DMS79 (cell line): Measurements from ENCODE around the gene AGXT2.
"Not testable (repeated sequence)": the region's sequence is repeated elsewhere in the genome, so short reads cannot be mapped to it uniquely, and the experiment has no call there.

Source experiments
- DNase-seq: peaks from one replicate; lab custom pipeline; 2025; lab: John Stamatoyannopoulos, UW

AGXT2 gene

DNA sequence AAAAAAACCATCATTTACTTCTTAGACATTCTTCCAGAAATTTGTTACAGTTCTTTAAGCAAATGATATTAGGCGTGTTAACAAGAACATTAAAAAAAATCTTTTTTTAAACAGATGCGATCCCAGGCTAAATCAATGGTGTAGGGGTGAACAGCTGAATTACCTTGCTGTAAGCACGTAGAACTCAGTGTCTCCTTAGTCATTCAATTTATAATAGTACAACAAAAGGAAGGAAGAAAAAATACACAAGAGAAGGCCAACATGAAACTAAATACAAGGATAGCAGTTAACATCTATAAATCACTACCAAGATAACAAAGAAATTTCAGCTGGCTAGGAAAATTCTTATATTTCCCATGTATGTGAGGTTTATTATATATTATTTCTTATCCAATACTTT lies 35.4 kb downstream of the AGXT2 start:
- DNase-seq, result no peak

- DNase-seq, result no peak
These were observed 37.1 kb downstream of the AGXT2 start for GRCh38 chr5:35010676-35011075.

DNA sequence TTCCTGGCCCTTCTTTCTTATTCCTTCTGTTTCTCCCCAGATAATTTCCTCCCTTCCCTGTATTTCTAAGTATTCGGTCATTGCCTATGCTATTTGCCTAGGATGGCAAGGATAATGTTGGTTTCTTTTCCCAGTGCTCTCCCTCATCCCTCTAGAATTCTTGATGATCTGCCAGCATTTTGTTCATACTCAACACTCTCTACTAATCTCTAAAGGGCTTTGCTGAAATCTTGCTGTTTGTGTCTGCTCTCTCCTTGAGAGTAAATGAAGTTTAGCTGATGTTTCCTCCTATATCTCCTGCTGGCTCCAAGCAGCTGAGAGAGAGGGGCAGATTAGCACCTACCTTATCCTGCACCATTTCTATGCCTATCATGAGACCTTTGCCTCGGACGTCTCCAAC lies 38.1 kb downstream of the AGXT2 start:
- DNase-seq, result no peak

DNA sequence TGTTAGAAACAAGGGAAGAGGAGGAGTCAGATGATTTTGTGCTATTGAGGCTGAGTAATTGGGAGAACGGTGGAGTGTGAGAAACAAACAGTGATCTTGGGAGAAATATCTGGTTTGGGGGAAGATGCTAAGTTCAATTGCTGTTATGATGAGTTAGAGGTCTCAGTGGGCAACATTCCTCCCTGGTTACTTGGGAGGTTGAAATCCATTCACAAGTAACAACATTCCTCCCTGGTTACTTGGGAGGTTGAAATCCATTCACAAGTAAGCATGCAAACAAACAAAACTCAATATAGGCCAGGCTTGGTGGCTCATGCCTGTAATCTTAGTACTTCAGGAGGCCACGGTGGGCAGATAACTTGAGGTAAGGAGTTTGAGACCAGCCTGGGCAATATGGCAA lies 38.7 kb downstream of the AGXT2 start:
- DNase-seq, result no peak

- no peak for DNase-seq
These were observed 43.0 kb downstream of the AGXT2 start for GRCh38 chr5:35004771-35005170.

DNA sequence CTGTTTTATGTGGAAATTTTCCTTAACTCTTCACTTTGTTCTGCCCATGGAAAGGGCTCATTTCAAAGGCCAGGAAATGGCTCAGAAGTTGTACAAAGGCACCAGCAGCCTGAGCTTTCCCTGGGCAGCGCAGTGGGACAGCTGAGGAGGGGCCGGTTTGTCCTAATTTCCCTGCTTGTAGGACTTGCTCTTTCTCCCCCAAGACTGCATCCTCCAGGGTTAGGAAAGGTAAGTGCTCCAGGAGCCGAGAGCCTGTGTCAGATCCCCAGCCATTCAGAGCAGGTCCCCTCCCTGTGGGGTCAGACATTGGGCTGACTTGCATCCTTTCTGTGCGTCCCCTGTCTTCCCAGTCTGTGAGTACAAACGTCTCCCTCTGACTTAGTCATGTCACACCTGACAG lies 43.5 kb downstream of the AGXT2 start:
- DNase-seq, result no peak

DNA sequence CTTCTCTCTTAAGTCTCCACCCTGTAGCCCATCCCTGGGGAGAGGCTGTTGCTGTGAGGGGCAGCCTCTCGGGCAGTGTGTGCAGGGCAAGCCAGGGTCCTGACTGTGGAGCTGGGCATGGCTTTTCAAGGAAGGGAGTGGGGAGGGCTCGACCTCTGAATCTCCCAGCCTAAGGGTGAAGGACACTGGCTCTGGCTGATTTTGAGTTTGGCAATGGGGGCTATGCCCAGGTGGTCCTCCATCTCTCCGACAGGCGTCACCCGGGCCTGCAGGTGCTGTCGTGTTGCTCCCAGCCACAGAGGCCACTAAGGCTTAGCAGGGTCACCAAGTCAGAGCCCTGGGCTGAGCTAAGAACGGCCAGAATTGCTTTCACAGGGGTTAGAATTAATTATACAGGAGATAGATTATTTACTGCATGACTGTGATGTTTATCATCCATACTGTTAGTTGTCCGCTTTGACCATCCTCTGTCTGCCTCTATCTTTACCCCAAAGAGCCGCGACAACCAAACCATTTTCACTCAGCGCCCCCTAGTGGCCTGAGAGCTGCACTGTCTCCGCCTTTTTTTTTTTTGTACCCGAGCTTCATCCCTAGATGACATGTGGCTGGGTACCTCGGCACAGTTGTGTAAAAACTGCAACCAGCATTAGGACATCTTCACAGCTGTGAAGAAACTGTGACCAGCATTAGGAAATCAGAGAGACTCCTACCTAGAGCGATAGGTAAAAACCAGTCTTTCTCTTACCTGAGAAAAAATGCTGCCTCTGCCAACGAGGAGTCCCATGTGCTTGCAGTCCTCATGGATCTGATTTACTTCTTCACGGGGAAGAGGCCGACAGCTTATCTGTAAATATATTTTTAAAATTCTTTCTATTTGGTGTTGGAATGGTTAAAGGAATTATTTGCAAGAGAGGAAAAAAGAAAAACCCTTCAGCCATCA lies 44.5 kb downstream of the AGXT2 start:
- DNase-seq, result no peak

DNA sequence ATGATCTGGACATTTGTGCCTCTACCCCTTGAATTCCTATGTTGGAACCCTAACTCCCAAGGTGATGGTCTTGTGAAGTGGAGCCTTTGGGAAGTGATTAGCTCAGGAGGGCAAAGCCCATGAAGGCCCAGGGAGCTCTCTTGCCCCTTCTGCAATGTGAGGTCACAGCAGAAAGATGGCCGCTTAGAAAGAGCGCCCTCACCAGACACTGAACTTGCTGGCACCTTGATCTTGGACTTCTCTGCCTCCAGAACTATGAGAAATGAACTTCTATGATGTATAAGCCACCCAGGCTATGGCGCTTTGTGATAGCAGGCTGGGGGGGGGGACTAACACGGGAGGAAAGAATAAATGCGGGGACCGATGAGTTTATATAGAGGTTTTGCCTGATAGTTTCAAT lies 45.3 kb downstream of the AGXT2 start:
- DNase-seq, result no peak

GRCh38 chr5:35001842-35002241 lies 45.9 kb downstream of the AGXT2 start:
- no peak for DNase-seq

- DNase-seq, result peak; percentile 59
These were observed 49.5 kb downstream of the AGXT2 start for GRCh38 chr5:34998058-34998789.

GRCh38 chr5:34996261-34996660 lies 51.5 kb downstream of the AGXT2 start:
- no peak for DNase-seq

DNA sequence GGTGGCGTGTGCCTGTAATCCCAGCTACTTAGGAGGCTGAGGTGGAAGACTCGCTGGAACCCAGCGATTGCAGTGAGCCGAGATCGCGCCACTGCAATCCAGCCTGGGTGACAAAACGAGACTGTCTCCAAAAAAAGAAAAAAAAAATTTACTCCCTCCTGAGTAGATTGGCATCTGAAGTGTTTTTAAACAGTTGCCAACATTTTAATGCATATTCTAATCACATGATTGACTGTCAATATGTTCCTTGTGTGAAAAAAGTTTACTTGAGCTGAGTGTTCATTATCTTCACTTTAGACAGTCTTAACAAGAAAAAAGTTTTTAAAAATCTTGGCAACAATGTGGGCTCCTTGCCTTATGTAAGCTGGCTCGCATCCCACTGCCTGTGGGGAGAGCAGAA lies 53.8 kb downstream of the AGXT2 start:
- DNase-seq, result no peak

GRCh38 chr5:34991486-34992238 lies 56.1 kb downstream of the AGXT2 start:
- no peak for DNase-seq

DNA sequence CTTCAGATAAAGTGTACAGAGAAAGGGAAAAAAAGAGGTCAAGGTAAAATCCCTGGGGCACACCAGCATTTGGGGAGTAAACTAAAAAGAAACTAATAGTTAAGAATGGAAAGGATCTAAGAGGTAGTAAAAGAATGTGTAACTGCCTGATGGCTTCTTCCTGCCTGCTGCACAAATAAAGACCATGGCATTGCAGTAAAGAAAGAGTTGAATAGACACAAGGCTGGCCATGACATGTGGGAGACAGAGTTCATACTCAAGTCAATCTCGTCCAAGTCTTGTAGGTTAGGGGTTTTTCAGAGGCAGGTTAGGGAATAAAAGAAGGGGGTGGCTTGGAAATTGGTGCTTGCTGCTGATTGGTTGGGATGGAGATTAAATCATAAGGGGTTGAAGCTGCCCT lies 60.8 kb downstream of the AGXT2 start:
- no peak for DNase-seq

GRCh38 chr5:34982823-34983222 lies 64.9 kb downstream of the AGXT2 start:
- DNase-seq, result no peak

DNA sequence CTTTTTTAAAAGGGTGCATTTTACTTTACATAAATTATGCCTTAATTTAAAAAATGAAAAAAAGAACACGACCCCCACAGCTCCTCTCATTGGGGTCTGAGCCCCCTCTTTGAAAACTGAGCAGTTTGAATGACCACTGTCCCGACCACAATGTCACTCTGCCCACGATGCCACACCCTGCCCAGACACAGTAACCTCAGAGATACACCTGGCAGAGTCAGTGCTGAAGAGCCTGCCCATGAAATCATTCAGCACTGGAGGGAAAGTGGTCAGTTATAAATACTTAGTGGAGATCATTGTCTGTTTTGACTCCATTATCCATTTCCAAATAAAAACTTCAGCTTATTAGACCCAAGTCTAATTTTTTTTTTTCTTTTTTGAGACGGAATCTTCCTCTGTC lies 69.1 kb downstream of the AGXT2 start:
- no peak for DNase-seq

- no peak for DNase-seq
These were observed 69.7 kb downstream of the AGXT2 start for GRCh38 chr5:34977934-34978613.

DNA sequence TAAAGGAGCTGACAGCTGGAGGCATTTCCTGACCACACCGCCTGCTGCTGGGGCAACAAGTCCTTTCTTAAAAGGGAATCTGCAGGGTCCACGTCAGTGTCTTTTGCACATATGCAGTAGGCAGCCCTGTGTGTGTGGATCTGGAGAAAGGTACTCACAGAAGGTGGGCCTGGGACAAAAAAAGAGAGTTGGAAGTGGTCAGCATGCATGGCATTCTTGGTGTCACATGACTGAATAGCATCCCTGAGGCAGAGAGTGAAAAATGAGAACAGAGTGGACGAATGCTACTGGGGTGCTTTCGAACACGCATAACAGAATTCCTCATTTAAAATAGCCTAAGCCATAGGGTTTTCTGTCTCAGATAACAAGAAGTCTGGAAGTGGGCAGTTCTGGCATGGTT lies 71.4 kb downstream of the AGXT2 start:
- DNase-seq, result no peak

DNA sequence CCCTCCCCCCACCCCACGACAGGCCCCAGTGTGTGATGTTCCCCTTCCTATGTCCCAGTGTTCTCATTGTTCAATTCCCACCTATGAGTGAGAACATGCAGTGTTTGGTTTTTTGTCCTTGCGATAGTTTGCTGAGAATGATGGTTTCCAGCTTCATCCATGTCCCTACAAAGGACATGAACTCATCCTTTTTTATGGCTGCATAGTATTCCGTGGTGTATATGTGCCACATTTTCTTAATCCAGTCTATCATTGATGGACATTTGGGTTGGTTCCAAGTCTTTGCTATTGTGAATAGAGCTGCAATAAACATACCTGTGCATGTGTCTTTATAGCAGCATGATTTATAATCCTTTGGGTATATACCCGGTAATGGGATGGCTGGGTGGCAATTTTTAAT lies 76.1 kb downstream of the AGXT2 start:
- not testable (repeated sequence) for DNase-seq

DNA sequence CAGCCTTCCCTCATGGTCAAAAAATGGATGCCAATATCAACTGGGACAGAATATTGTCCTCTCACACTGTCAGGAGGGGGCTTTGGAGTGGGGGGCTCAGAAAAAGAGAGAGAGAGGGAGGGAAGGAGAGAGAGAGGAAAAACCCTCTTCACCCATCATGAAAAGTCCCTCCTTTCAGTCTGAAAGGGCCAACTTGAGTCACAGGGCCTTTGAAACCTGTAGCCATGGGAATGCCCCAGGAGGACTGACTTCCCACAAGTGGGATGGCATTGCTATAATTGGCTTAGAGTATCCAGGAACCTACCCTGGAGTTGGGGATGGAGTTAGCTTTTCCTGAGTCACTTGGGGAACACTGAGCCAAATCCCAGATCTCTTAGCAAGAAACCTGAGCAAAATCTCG lies 77.2 kb downstream of the AGXT2 start:
- no peak for DNase-seq

GRCh38 chr5:34968258-34968657 lies 79.5 kb downstream of the AGXT2 start:
- no peak for DNase-seq

DNA sequence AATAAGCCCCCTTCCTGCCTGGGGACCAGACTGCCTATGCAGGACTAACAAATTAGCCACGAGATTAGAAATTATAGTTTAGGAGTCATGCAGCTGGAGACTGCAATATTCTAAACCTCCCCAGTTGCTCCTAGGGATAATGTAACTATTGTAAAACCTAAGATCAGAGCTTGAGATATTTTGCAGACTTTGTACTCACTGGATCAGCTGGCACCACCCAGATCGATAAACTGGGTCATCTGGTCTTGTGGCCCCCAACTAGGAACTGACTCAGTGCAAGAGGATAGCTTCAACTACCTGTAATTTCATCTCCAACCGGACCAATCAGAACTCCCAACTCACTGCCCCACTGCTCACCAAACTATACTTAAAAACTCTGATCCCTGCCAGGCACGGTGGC lies 80.2 kb downstream of the AGXT2 start:
- DNase-seq, result no peak
